ENCODE data around the gene PTPN2. TPM values are rescaled to one million over a fixed set of nuclear protein-coding genes. Genes with fewer than 3 reads are reported as not detected.

The PTPN2 gene
- polyA plus RNA-seq, 2 donors, result 18.9 to 20.7 TPM

DNA sequence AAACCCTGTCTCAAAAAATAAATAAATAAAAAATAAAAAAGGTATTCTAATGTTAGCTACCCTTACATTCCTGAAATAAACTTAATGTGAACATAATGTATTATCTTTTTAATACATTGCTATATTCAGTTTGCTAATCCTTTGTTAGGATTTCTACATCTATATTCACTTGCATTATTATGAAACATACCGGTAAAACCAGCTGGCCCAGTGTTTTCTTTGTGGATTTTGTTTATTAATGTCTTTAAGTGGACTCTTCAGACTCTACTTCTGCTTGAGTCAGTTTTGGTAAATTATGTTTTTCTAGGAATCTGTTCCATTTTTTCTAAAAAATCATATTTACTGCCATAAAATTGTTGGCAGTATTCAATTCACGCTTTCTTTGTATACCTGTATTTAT lies 34.5 kb downstream of the PTPN2 start:
- H3K4me3 ChIP-seq (ENCODE audit: low read depth in 1 of 2, low read length in 2 of 2), result no peak overlapping the region
- H3K36me3 ChIP-seq (ENCODE audit: control insufficient read depth in 2 of 2, insufficient read depth in 2 of 2, low read length in 1 of 2), result no peaks in the 10 kb centered on the region
- H3K27ac ChIP-seq (ENCODE audit: low read depth in 2 of 2, low read length in 1 of 2), result no peak overlapping the region
- no peaks in the 10 kb centered on the region for H3K4me1 ChIP-seq (ENCODE audit: control insufficient read depth in 2 of 2, insufficient read depth in 2 of 2, low read length in 1 of 2)
- H3K9me3 ChIP-seq (ENCODE audit: control insufficient read depth in 2 of 2, insufficient read depth in 1 of 2, low read depth in 1 of 2, low read length in 1 of 2), result no peaks in the 10 kb centered on the region
- H3K27me3 ChIP-seq (ENCODE audit: control insufficient read depth in 1 of 2, insufficient read depth in 2 of 2, low read length in 2 of 2), result no peaks in the 10 kb centered on the region
- WGBS, 2 donors, result 69 to 80% methylated on average over 2 of the region's 2 CpGs

DNA sequence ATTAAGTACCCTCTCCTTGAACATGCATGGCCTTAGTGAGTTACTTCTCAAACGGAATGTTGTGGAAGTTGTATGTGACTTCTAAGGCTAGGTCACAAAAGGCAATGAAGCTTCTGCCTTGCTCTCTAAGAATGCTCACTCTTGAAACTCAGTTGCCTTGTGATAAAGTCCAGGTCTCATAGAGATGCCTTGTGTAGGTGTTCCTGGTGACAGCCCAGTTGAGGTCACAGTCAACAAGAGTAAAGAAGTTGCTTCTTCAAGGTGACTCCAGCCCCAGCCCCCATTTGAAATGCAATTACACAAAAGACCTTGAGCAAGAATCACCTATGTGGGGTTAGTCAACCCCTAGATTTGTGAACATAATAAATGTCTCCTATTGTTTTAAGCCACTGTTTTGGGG lies 35.6 kb downstream of the PTPN2 start:
- no peaks in the 10 kb centered on the region for H3K9me3 ChIP-seq (ENCODE audit: control insufficient read depth in 2 of 2, insufficient read depth in 1 of 2, low read depth in 1 of 2, low read length in 1 of 2)
- no peaks in the 10 kb centered on the region for H3K36me3 ChIP-seq (ENCODE audit: control insufficient read depth in 2 of 2, insufficient read depth in 2 of 2, low read length in 1 of 2)
- H3K4me3 ChIP-seq (ENCODE audit: low read depth in 1 of 2, low read length in 2 of 2), result no peak overlapping the region
- no peaks in the 10 kb centered on the region for H3K4me1 ChIP-seq (ENCODE audit: control insufficient read depth in 2 of 2, insufficient read depth in 2 of 2, low read length in 1 of 2)
- 76 to 88% methylated on average over 1 of the region's 1 CpG for WGBS, 2 donors
- H3K27me3 ChIP-seq (ENCODE audit: control insufficient read depth in 1 of 2, insufficient read depth in 2 of 2, low read length in 2 of 2), result no peaks in the 10 kb centered on the region
- H3K27ac ChIP-seq (ENCODE audit: low read depth in 2 of 2, low read length in 1 of 2), result no peak overlapping the region

DNA sequence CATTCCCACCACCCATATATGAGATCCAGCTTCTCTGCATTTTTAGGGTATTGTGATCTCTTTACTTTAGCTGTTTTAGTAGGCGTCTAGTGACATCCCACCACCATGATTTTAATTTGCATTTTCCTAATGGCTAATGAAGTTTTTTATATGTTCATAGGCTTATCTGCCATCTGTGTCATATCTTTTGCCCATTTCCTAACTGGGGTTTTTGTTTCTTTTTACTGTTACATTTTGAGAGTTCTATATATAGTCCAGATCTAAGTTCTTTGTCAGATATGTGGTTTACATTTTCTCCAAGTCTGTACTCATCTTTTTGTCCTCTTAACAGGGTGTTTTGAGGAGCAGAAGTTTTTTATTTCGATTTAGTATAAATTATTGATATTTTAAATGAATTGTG lies 39.6 kb downstream of the PTPN2 start:
- H3K36me3 ChIP-seq (ENCODE audit: control insufficient read depth in 2 of 2, insufficient read depth in 2 of 2, low read length in 1 of 2), result no peaks in the 10 kb centered on the region
- H3K9me3 ChIP-seq (ENCODE audit: control insufficient read depth in 2 of 2, insufficient read depth in 1 of 2, low read depth in 1 of 2, low read length in 1 of 2), result no peaks in the 10 kb centered on the region
- H3K27ac ChIP-seq (ENCODE audit: low read depth in 2 of 2, low read length in 1 of 2), result no peak overlapping the region
- no peaks in the 10 kb centered on the region for H3K4me1 ChIP-seq (ENCODE audit: control insufficient read depth in 2 of 2, insufficient read depth in 2 of 2, low read length in 1 of 2)
- no peak overlapping the region for H3K4me3 ChIP-seq (ENCODE audit: low read depth in 1 of 2, low read length in 2 of 2)
- H3K27me3 ChIP-seq (ENCODE audit: control insufficient read depth in 1 of 2, insufficient read depth in 2 of 2, low read length in 2 of 2), result no peaks in the 10 kb centered on the region
- WGBS, 2 donors, result 89 to 91% methylated on average over 2 of the region's 2 CpGs

DNA sequence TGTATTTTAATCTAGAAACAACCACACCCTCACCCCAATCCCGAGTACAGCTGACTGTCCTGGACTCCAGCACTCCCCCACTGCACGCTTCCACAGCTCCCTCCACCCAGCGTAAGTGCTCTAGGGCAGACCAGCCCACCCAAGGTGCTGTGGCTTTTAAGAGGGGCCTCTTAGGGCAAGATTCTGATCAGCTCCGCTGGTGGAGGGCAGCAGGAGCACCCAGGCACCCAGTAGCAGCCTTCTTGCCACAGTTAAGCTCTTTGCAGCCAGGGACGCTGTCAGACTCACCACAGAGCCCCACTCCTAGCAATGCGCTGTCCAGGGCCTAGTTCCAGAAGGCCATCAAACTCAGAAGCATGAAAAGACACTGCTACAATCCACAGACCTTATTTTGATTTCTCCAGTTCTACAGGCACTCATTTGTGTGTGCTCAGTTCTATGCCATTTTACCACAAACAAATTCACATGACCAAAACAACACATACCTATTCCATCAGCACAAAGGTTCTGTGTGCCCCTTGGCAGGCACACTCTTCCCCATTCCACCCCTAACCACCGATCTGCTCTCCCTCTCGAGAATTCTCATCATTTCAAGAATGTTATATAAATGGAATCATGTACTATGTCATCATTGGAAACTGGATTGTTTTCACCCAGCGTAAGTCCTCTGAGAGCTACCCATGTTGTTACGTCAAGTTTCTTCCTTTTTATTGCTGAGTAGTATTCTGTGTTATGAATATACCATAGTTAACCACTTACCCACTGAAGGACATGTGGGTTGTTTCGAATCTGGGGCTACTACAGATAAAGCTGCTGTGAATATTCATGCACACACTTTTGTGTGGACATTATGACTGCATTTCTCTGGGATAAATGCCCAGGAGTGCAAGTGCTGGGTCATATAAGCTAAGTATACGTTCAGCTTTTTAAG lies 40.4 kb downstream of the PTPN2 start:
- H3K36me3 ChIP-seq (ENCODE audit: control insufficient read depth in 2 of 2, insufficient read depth in 2 of 2, low read length in 1 of 2), result no peaks in the 10 kb centered on the region
- peak overlapping the region in 1 of 2 donors; percentile 29 for H3K27ac ChIP-seq (ENCODE audit: low read depth in 2 of 2, low read length in 1 of 2)
- 85 to 86% methylated on average over 12 of the region's 12 CpGs for WGBS, 2 donors
- no peaks in the 10 kb centered on the region for H3K9me3 ChIP-seq (ENCODE audit: control insufficient read depth in 2 of 2, insufficient read depth in 1 of 2, low read depth in 1 of 2, low read length in 1 of 2)
- H3K27me3 ChIP-seq (ENCODE audit: control insufficient read depth in 1 of 2, insufficient read depth in 2 of 2, low read length in 2 of 2), result no peaks in the 10 kb centered on the region
- H3K4me1 ChIP-seq (ENCODE audit: control insufficient read depth in 2 of 2, insufficient read depth in 2 of 2, low read length in 1 of 2), result no peaks in the 10 kb centered on the region
- H3K4me3 ChIP-seq (ENCODE audit: low read depth in 1 of 2, low read length in 2 of 2), result no peak overlapping the region

DNA sequence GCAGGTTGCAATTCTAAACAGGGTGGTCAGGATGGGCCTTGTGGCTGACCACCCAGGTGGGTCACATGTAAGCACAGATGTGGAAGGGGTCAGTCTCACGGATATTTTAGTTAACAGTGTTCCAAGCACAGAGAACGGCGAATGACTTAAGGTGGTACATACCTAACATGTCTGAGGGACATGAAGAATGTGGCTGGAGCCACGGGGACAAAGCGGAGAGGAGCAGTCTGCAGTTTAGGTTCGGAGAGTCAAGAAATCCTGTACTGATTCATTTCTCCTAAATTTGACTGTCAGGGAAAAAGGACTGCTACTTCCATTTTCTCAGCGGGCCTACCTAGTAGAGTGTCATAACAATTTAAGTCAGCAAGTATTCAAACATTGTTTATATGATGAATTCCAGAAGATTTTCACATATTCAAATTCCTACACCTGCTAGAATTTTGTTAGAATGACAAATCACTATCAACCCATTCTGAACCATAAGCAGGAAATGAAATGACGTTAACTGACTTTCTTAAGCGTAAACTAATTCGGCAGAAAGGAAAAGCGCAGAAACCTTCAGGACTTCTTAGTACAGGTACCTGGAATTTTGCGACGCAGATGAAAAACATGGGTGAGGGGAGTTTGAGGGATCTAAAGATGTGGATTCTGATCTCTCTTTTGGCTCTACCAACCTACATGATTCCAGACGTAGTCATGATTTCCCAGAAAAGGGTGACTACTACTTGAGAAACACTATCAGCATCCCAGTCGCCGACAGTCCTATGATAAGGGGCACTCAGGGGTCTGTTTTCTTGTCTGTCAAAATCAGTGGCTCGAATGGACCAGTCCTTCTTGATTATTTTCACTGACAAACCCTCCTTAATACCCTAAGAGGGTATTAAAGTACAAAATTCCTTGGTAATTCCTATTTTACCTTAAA lies 41.3 kb downstream of the PTPN2 start:
- WGBS, 2 donors, result 91% methylated on average over 17 of the region's 17 CpGs
- Histone ChIP-seq H3K4me3 (ENCODE audit: low read depth in 1 of 2, low read length in 2 of 2) (no peak overlapping the region), H3K36me3 (ENCODE audit: control insufficient read depth in 2 of 2, insufficient read depth in 2 of 2, low read length in 1 of 2) (no peaks in the 10 kb centered on the region), H3K27ac (ENCODE audit: low read depth in 2 of 2, low read length in 1 of 2) (no peak overlapping the region), H3K4me1 (ENCODE audit: control insufficient read depth in 2 of 2, insufficient read depth in 2 of 2, low read length in 1 of 2) (peaks cover 4% of the 10 kb centered on the region in 2 donors), H3K27me3 (ENCODE audit: control insufficient read depth in 1 of 2, insufficient read depth in 2 of 2, low read length in 2 of 2) (no peaks in the 10 kb centered on the region), H3K9me3 (ENCODE audit: control insufficient read depth in 2 of 2, insufficient read depth in 1 of 2, low read depth in 1 of 2, low read length in 1 of 2) (no peaks in the 10 kb centered on the region)

DNA sequence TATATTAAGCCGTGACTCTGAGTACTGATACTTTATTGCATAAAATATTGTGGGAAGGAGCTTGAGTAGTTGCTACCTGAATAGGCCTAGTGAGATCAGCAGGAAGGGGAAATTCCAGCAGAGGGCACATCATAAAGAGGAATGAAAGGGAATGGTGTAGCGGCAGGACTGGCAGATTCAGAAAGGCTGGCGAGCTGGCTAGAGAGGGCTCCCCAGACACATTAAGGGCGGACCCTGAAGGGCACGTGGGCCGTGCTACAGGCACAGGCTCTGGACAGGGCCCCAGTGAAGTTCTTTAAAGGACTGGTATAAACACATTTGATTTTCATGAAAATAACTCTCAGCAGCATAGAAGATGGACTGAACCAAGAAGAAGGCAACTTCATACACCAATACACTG lies 43.0 kb downstream of the PTPN2 start:
- WGBS, 2 donors, result 96 to 98% methylated on average over 6 of the region's 6 CpGs
- Histone ChIP-seq H3K27me3 (ENCODE audit: control insufficient read depth in 1 of 2, insufficient read depth in 2 of 2, low read length in 2 of 2) (no peaks in the 10 kb centered on the region), H3K4me3 (ENCODE audit: low read depth in 1 of 2, low read length in 2 of 2) (no peak overlapping the region), H3K4me1 (ENCODE audit: control insufficient read depth in 2 of 2, insufficient read depth in 2 of 2, low read length in 1 of 2) (peaks cover 4% of the 10 kb centered on the region in 2 donors), H3K27ac (ENCODE audit: low read depth in 2 of 2, low read length in 1 of 2) (no peak overlapping the region), H3K36me3 (ENCODE audit: control insufficient read depth in 2 of 2, insufficient read depth in 2 of 2, low read length in 1 of 2) (no peaks in the 10 kb centered on the region), H3K9me3 (ENCODE audit: control insufficient read depth in 2 of 2, insufficient read depth in 1 of 2, low read depth in 1 of 2, low read length in 1 of 2) (no peaks in the 10 kb centered on the region)

DNA sequence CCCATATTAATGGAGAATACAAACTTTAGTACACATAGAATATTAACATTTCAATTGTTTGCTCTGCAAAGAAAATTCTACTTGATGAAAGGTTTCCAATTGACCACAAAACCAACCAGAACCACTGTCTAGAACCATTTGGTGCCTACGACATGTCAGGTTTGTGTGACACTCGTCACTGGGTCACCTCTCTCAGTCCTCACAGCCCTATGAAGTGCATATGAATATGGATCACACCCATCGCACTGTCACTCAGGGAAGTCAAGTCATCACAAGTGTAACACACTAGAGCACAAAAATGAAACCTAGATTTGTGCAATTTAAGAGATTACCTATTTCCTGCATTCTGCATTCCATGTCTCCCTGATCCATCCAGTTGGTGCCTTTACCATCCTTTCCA lies 43.7 kb downstream of the PTPN2 start:
- Histone ChIP-seq H3K4me1 (ENCODE audit: control insufficient read depth in 2 of 2, insufficient read depth in 2 of 2, low read length in 1 of 2) (peaks cover 4% of the 10 kb centered on the region in 2 donors), H3K9me3 (ENCODE audit: control insufficient read depth in 2 of 2, insufficient read depth in 1 of 2, low read depth in 1 of 2, low read length in 1 of 2) (no peaks in the 10 kb centered on the region), H3K36me3 (ENCODE audit: control insufficient read depth in 2 of 2, insufficient read depth in 2 of 2, low read length in 1 of 2) (no peaks in the 10 kb centered on the region), H3K27me3 (ENCODE audit: control insufficient read depth in 1 of 2, insufficient read depth in 2 of 2, low read length in 2 of 2) (no peaks in the 10 kb centered on the region), H3K27ac (ENCODE audit: low read depth in 2 of 2, low read length in 1 of 2) (peak overlapping the region in 1 of 2 donors; percentile 58), H3K4me3 (ENCODE audit: low read depth in 1 of 2, low read length in 2 of 2) (no peak overlapping the region)
- 87 to 90% methylated on average over 3 of the region's 3 CpGs for WGBS, 2 donors

DNA sequence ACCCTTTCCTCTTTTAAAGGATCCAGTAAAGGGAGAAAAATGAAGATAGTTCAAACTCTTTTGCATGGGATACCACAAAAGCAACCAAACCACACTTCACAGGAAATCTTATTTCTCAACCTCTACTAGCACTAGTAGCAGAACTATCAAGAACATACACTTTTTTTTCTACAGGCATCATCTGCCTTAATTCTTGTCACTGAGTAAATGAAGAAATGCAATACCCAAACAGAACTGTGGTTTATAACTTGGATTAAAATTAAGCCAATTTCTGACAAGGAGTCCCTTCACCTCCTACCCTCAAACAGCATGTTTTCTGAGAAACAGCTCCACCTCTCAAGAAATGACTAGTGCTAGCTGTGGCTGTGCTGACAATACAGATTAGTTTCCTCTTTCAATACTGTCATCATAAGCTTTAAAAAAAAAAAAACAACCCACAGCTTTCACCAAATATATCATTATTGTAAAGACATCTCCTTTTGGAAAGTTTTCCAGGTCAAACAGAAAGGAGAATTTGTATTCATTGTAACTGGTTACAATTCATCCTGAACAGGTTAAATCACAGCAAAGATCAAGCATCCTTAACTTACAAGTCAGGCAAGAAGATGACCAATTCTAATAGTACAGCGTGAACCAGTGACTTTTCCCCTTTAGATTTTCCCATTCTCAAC lies 44.4 kb downstream of the PTPN2 start:
- H3K4me1 ChIP-seq (ENCODE audit: control insufficient read depth in 2 of 2, insufficient read depth in 2 of 2, low read length in 1 of 2), result peaks cover 4% of the 10 kb centered on the region in 2 donors
- peaks cover 0 to 2% of the 10 kb centered on the region in 2 donors for H3K36me3 ChIP-seq (ENCODE audit: control insufficient read depth in 2 of 2, insufficient read depth in 2 of 2, low read length in 1 of 2)
- WGBS, 2 donors, result 81 to 82% methylated on average over 1 of the region's 1 CpG
- H3K4me3 ChIP-seq (ENCODE audit: low read depth in 1 of 2, low read length in 2 of 2), result no peak overlapping the region
- H3K27ac ChIP-seq (ENCODE audit: low read depth in 2 of 2, low read length in 1 of 2), result peak overlapping the region in 1 of 2 donors; percentile 67
- no peaks in the 10 kb centered on the region for H3K9me3 ChIP-seq (ENCODE audit: control insufficient read depth in 2 of 2, insufficient read depth in 1 of 2, low read depth in 1 of 2, low read length in 1 of 2)
- no peaks in the 10 kb centered on the region for H3K27me3 ChIP-seq (ENCODE audit: control insufficient read depth in 1 of 2, insufficient read depth in 2 of 2, low read length in 2 of 2)

DNA sequence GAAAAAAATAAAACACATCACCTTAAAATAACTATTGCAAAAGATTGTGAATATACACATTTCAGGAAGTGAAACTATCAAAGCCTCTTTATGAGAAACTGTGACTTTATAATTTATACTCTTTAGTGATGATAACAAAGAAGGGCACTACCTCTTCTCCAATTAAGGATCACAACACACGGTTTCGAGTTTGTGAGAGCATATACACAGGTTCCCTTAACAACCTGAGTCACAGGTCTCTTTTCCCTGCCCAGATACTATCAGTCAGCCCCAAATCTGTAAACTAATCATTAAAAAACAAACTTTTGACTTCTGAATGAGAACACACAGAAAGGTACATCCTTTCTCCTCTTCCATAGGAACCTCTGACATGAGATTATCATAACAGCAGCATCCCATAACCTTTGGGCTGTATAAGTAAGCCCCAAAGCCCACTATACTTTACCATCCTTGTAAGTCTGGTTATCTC lies 44.9 kb downstream of the PTPN2 start:
- Histone ChIP-seq H3K27me3 (ENCODE audit: control insufficient read depth in 1 of 2, insufficient read depth in 2 of 2, low read length in 2 of 2) (no peaks in the 10 kb centered on the region), H3K36me3 (ENCODE audit: control insufficient read depth in 2 of 2, insufficient read depth in 2 of 2, low read length in 1 of 2) (peaks cover 0 to 2% of the 10 kb centered on the region in 2 donors), H3K9me3 (ENCODE audit: control insufficient read depth in 2 of 2, insufficient read depth in 1 of 2, low read depth in 1 of 2, low read length in 1 of 2) (no peaks in the 10 kb centered on the region), H3K4me1 (ENCODE audit: control insufficient read depth in 2 of 2, insufficient read depth in 2 of 2, low read length in 1 of 2) (peaks cover 4% of the 10 kb centered on the region in 2 donors), H3K27ac (ENCODE audit: low read depth in 2 of 2, low read length in 1 of 2) (peak overlapping the region in 1 of 2 donors; percentile 67), H3K4me3 (ENCODE audit: low read depth in 1 of 2, low read length in 2 of 2) (no peak overlapping the region)
- 38 to 51% methylated on average over 2 of the region's 2 CpGs for WGBS, 2 donors
